Endodermal cell (in vitro differentiated cells): ENCODE results near the gene ACSM2B. TPM values are rescaled to one million over a fixed set of nuclear protein-coding genes. Genes with fewer than 3 reads are reported as not detected.
"Not testable (repeated sequence)": the region's sequence is repeated elsewhere in the genome, so short reads cannot be mapped to it uniquely, and the experiment has no call there.

Source experiments
- DNase-seq: peaks from one replicate; pipeline ENCODE4 v3.0.0-alpha.2; 2017
- H3K27ac ChIP-seq: 2 replicates; pipeline ENCODE4 v1.5.1; 2013; ENCODE audit warnings: mild to moderate bottlenecking, low read depth, low read length, moderate library complexity
- H3K27me3 ChIP-seq: 2 replicates; pipeline ENCODE4 v1.6.1; 2013; ENCODE audit warnings: mild to moderate bottlenecking, low read length, moderate library complexity; ENCODE audit not compliant: insufficient read depth, control insufficient read depth, poor library complexity, severe bottlenecking
- H3K36me3 ChIP-seq: 2 replicates; pipeline ENCODE4 v1.7.0; 2013; ENCODE audit warnings: mild to moderate bottlenecking, low read length, moderate library complexity; ENCODE audit not compliant: control insufficient read depth, insufficient read depth
- H3K4me1 ChIP-seq: one replicate; pipeline ENCODE4 v1.7.0; 2013; ENCODE audit warnings: low read length; ENCODE audit not compliant: control insufficient read depth, insufficient read depth
- H3K4me3 ChIP-seq: 2 replicates; pipeline ENCODE4 v1.5.1; 2013; ENCODE audit warnings: mild to moderate bottlenecking, low read length, moderate library complexity
- H3K9ac ChIP-seq: 2 replicates; pipeline ENCODE4 v1.6.1; 2013; ENCODE audit warnings: mild to moderate bottlenecking, low read length, moderate library complexity; ENCODE audit not compliant: poor library complexity, severe bottlenecking; ENCODE audit errors: extremely low read depth
- H3K9me3 ChIP-seq: 2 replicates; pipeline ENCODE4 v1.6.1; 2013; ENCODE audit warnings: mild to moderate bottlenecking, low read length, moderate library complexity; ENCODE audit not compliant: control insufficient read depth
- H3K27ac Mint-ChIP-seq: 2 replicates; pipeline ENCODE4 v1.8.0; 2020; ENCODE audit warnings: mixed read lengths
- H3K27me3 Mint-ChIP-seq: 2 replicates; pipeline ENCODE4 v1.8.0; 2021; ENCODE audit warnings: mild to moderate bottlenecking, mixed read lengths; ENCODE audit not compliant: insufficient read depth
- H3K36me3 Mint-ChIP-seq: 2 replicates; pipeline ENCODE4 v1.8.0; 2020; ENCODE audit warnings: low read depth, mixed read lengths
- H3K4me1 Mint-ChIP-seq: 2 replicates; pipeline ENCODE4 v1.8.0; 2020; ENCODE audit warnings: mixed read lengths
- H3K4me3 Mint-ChIP-seq: 2 replicates; pipeline ENCODE4 v1.8.0; 2020; ENCODE audit warnings: mild to moderate bottlenecking, moderate library complexity, mixed read lengths
- H3K9me3 Mint-ChIP-seq: 2 replicates; pipeline ENCODE4 v1.8.0; 2020; ENCODE audit warnings: mild to moderate bottlenecking, mixed read lengths
- WGBS, 2 experiments: methylation state at CpG; one replicate each; pipeline versions ENCODE4 v1.1.5 to v1.1.7; 2013; ENCODE audit warnings: missing lambda C conversion rate in 2 of 2, mixed read lengths in 1 of 2; ENCODE audit not compliant: insufficient coverage in 1 of 2, insufficient read length in 1 of 2; 5-methylcytosine and 5-hydroxymethylcytosine counted together
- long read RNA-seq, 4 experiments: library from polyadenylated mRNA in 2 of 4; library from RNA in 1 of 4; library from capped mRNA in 1 of 4; stranded (forward) in 3 of 4; unstranded in 1 of 4; transcript quantifications; one replicate each; pipeline ENCODE4 v2.0.0, GENCODE V29; 2020 to 2021; ENCODE audit warnings: inconsistent platforms in 1 of 4
- polyA plus RNA-seq, 2 experiments: library from polyadenylated mRNA; stranded (reverse); fragments of 50-300 nt; gene quantifications; one replicate each; pipeline ENCODE4 v1.2.3, GENCODE V29; 2013
- total RNA-seq, 2 donors: library from RNA; stranded (reverse); fragmentation: NEBNext Ultra II Directional in 1 of 2; extraction: Animal tissue kit (Norgen Biotek cat#: 25700) in 1 of 2; gene quantifications; 2 replicates in 1 of 2; 3 replicates in 1 of 2; pipeline ENCODE4 v1.2.1, GENCODE V29; 2021
- TF ChIP-seq, protein P1 (sequence below): fragments of 200-600 bp; sonication (generic); conservative IDR thresholded peaks from 2 replicates; pipeline ENCODE4 v1.5.0; 2021; ENCODE audit warnings: antibody characterized with exemption, mild to moderate bottlenecking

Gene ACSM2B
- total RNA-seq = not detected
- polyA plus RNA-seq (2013, experiment 1 of 2) = not detected
- polyA plus RNA-seq (2013, experiment 2 of 2) = not detected
- long read RNA-seq, experiment 1 = 0 reads
- long read RNA-seq, experiment 2 = 0 reads
- long read RNA-seq, experiment 3 = 0 reads
- long read RNA-seq, experiment 4 = 0 reads

DNA sequence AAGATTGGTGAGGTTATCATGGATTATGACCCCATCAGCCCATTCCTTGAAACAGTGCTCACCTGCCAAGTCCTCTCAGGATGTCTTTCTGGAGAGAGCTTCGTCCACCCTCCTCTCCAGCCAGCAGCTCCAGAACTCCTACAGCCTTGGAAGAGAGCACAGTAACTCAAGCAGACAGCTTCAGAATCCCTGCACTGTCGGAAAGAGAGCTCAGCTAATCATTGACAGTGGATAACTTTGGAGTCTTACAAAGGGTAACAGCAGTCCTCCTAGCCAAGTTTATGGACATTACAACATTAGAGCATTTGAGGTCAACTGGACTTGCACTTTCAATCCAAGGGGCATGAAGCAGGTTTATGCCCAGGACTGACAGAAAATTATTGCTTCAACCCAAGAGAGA, at the start of gene ACSM2B:
ACSM2B (minus strand) TSS at position 223 of the 400 bp plus-strand sequence. CDS start 11,522 bp downstream, outside the sequence.
- H3K27me3 ChIP-seq, H3K36me3 Mint-ChIP-seq, H3K9me3 Mint-ChIP-seq, H3K27me3 Mint-ChIP-seq, H3K4me3 Mint-ChIP-seq, H3K27ac Mint-ChIP-seq, H3K4me1 ChIP-seq, H3K36me3 ChIP-seq, H3K27ac ChIP-seq, DNase-seq, H3K4me1 Mint-ChIP-seq, H3K9me3 ChIP-seq, H3K9ac ChIP-seq, H3K4me3 ChIP-seq: not testable (repeated sequence)
- WGBS, 2 experiments = 60% methylated on average over 1 of the region's 2 CpGs; no CpG with 5 or more reads in 1 of the 2 experiments

GRCh38 chr16:20624882-20625807, 49.0 kb upstream of the ACSM2B start:
- Histone ChIP-seq H3K9ac (no peak overlapping the region), H3K9me3 (no peaks in the 10 kb centered on the region), H3K4me1 (no peaks in the 10 kb centered on the region), H3K27me3 (no peaks in the 10 kb centered on the region), H3K36me3 (no peaks in the 10 kb centered on the region), H3K27ac (no peak overlapping the region), H3K4me3 (no peak overlapping the region)
- no peaks in the 10 kb centered on the region for H3K27me3 Mint-ChIP-seq
- H3K36me3 Mint-ChIP-seq = no peaks in the 10 kb centered on the region
- H3K4me1 Mint-ChIP-seq = no peaks in the 10 kb centered on the region
- no peak for DNase-seq
- no peak overlapping the region for H3K4me3 Mint-ChIP-seq
- H3K9me3 Mint-ChIP-seq = no peaks in the 10 kb centered on the region
- H3K27ac Mint-ChIP-seq = no peak overlapping the region
- TF ChIP-seq, protein P1, sequence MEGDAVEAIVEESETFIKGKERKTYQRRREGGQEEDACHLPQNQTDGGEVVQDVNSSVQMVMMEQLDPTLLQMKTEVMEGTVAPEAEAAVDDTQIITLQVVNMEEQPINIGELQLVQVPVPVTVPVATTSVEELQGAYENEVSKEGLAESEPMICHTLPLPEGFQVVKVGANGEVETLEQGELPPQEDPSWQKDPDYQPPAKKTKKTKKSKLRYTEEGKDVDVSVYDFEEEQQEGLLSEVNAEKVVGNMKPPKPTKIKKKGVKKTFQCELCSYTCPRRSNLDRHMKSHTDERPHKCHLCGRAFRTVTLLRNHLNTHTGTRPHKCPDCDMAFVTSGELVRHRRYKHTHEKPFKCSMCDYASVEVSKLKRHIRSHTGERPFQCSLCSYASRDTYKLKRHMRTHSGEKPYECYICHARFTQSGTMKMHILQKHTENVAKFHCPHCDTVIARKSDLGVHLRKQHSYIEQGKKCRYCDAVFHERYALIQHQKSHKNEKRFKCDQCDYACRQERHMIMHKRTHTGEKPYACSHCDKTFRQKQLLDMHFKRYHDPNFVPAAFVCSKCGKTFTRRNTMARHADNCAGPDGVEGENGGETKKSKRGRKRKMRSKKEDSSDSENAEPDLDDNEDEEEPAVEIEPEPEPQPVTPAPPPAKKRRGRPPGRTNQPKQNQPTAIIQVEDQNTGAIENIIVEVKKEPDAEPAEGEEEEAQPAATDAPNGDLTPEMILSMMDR = no peak
- 93 to 94% methylated on average over 5 to 18 of the region's 18 CpGs for WGBS, 2 experiments

- no peaks in the 10 kb centered on the region for H3K9me3 Mint-ChIP-seq
- no peak overlapping the region for H3K4me3 Mint-ChIP-seq
Measured at GRCh38 chr16:20624205-20624604, 48.0 kb upstream of the ACSM2B start.

More at GRCh38 chr16:20624205-20624604, 48.0 kb upstream of the ACSM2B start:
- Mint-ChIP-seq H3K27me3 (no peaks in the 10 kb centered on the region), H3K27ac (no peak overlapping the region), H3K4me1 (no peaks in the 10 kb centered on the region), H3K36me3 (no peaks in the 10 kb centered on the region)
- Histone ChIP-seq H3K4me3 (no peak overlapping the region), H3K4me1 (no peaks in the 10 kb centered on the region), H3K27ac (no peak overlapping the region), H3K27me3 (no peaks in the 10 kb centered on the region), H3K9ac (no peak overlapping the region), H3K9me3 (no peaks in the 10 kb centered on the region), H3K36me3 (no peaks in the 10 kb centered on the region)
- no peak for DNase-seq
- TF ChIP-seq, protein P1 = no peak
- 83% methylated on average over 1 of the region's 1 CpG; no CpG with 5 or more reads in 1 of the 2 experiments for WGBS, 2 experiments
